Germinal center (tissue), 1 donor: Measurements from ENCODE around the gene XPNPEP3.
"Not testable (repeated sequence)": the region's sequence is repeated elsewhere in the genome, so short reads cannot be mapped to it uniquely, and the experiment has no call there.

Source experiments
- DNase-seq: peaks from one replicate; pipeline ENCODE4 v3.0.0; 2012; ENCODE audit warnings: mixed read lengths, low spot score

Gene XPNPEP3

DNA sequence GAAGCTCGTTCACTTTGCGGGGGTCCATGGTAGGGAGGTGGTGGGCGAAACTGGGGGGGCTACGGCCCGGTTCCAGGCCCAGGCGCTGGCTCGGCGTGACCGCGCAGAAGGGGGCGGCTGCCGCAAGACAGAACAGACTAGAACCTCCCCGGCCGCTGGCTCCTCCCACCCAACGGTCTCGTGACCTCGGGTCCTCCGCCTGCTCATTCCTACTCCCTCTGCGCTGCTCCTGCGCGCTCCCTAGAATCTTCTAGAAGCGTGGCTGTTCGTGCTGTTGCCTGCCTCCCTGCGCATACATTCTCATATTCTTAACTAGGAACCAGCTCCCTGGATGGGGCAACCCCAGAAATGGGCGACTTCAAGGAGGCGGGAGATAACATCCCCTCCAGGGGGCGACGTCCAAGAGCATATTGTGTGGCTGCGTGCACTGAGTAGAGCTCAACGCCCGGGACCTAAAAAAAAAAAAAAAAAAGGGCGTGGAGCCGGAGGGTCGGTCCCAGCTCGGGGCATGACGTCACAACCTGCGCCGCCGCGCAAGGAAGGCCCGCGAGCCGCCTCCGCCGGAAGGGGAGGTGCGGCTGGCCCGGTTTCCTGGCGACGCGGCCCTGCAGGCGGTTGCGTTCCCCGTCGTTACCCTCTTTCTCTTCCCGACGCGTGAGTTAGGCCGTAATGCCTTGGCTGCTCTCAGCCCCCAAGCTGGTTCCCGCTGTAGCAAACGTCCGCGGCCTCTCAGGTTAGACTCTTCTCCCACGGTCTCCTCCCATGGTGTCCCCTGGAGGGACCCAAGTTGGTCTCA lies at the start of gene XPNPEP3, which contains the start of gene ST13:
Gene XPNPEP3 (plus strand): TSS at position 636 of the 796 bp plus-strand sequence. CDS start 34 bp downstream, at position 670.
Gene ST13 (minus strand): TSS at position 127 of the 796 bp plus-strand sequence. CDS start 99 bp downstream, at position 28.
- DNase-seq, result peak; percentile 91

- no peak for DNase-seq
These were observed 48.7 kb upstream of the XPNPEP3 start for GRCh38 chr22:40808018-40808841.

- DNase-seq, result no peak
These were observed 43.0 kb upstream of the XPNPEP3 start for GRCh38 chr22:40813912-40814315.

DNA sequence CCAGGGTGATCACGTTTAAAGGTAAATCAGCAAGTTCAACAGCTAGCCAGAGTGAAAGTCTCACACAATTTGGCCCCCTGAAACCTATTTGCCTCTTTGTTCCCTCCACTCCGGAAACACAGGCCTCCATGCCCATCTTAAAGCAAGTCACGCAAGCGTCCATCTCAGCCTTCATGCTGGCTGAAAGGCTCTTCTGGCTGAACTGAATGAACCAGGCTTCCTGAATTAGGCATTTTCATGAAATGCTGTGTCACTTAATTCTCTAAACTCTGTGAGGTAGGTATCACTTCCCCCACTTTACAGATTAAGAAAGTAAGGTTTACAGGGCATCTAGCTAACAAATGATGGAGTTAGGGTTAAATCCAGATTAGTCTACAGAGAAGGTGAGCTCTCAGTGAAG lies 39.2 kb upstream of the XPNPEP3 start:
- DNase-seq, result peak; percentile 26

DNA sequence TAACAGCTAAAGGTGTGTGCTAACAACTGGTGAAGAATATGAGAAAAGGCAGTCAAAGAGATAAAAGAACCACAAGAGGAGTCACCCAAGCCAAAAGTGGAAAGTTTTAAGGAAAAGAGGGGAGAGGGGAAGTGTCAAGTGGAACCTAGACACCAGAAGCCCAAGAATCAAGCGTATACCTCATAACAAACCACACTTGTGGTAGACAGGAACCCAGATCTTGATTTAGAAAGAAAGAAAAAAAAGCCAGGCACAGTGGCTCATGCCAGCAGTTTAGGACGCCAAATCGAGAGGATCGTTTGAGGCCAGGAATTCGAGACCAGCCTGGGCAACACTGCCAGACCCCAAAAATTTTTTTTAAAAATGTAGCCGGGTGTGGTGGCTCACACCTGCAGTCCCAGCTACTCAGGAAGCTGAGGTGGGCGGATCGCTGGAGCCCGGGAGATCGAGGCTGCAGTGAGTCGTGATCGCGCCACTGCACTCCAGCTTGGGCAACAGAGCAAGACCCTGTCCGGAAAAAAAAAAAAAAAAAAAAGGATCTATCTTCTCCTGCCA lies 38.7 kb upstream of the XPNPEP3 start:
- peak; percentile 7 for DNase-seq

DNA sequence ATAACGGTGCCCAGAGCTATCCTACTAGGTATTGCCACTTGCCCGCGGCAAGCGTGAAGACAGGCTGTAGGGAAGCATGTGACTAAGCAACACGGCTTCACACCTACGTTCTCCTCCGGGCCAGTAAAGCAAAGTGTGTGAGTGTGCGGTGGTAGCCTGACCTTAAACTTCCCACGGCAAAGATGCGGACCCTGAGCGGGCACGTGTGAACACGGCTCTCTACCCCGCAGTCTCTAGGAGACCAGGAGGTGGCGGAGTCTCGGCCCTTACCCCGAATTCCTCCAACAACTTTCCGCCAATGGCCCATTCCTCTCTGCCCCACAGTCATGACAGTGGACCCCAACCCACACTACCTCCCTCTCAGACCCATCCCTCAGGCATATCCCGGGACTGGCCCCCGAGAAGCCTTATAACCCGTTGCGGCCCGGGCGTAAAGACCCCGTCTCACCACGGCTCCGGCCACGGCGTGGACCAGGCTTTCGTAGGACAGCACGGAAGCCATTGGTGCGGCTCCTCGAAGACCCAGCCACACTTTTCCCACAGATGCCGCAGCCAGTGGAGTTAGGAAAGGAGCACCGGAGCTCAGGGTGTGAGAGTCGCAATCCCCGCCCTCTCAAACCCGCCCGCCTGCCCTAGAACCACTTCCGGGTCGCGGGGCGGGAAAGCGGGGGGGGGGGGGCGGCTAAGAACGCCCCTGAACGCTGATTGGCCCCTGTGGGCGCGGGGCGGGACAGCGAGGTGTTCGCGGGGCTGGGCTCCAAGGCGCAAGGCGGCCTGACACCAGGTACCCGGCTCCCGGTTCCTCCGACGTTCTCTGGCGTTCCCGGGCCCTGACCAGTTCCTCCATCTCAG lies 38.0 kb upstream of the XPNPEP3 start, which contains the start of gene SLC25A17:
Gene SLC25A17 (minus strand): TSS at position 600 of the 852 bp plus-strand sequence. CDS start 98 bp downstream, at position 502.
- DNase-seq, result peak; percentile 98

DNA sequence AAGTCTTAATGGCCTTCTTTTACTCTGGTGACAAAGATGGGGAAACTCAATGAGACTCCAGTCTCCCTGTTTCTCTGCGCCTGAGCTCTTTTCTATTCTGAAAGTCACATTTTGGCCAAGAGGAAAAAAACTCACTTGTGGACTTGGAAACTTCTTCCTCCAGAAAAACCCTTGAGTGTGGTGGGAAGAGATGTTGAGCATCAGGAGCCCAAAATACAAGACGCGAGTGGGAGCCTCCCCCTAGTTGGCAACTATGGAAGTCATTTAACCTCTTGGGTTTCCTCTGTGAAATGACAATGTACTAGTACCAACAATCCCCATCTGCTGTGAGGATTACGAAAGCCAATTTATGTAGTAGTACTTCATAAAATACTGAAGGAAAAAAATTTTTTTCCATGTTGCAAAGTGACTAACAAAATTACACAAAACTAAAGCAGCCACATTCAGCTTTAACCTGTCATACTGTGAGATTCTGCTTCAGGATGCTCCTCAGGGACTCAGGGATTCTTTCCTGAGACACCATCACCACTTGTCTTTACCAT lies 37.3 kb upstream of the XPNPEP3 start:
- peak; percentile 16 for DNase-seq

GRCh38 chr22:40823426-40823825 lies 33.5 kb upstream of the XPNPEP3 start:
- no peak for DNase-seq

GRCh38 chr22:40826292-40826691 lies 30.7 kb upstream of the XPNPEP3 start:
- not testable (repeated sequence) for DNase-seq

DNA sequence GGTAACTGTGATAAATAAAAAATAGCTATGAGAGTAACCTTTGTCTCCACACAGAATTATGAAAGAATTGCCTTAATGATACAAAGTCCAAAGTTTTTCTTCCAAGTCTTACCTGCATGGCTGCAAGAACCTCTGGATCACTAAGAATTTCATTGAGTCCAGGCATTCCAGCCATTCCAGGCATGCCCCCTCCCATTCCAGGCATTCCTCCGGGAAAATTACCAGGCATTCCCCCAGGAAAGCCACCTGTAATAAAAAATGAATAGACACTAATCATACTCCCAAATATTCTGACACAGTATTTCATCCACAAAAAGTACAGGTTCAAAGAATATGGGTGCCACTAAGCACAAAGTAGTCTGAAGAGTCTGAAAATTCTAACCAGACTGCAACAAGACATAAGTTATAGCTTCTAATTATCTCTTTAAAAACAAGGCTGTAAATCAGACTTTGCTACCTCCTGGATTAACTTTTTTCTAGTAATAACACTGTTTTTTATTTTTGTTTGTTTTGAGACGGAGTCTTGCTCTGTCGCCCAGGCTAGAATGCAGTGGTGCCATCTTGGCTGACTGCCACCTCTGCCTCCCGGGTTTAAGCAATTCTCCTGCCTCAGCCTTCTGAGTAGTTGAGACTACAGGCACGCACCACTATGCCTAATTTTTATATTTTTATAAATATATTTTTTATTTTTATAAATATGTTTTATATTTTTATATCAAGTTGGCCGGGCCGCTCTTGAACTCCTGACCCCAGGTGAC lies 29.8 kb upstream of the XPNPEP3 start:
- no peak for DNase-seq

- no peak for DNase-seq
These were observed 27.8 kb upstream of the XPNPEP3 start for GRCh38 chr22:40829131-40829530.

DNA sequence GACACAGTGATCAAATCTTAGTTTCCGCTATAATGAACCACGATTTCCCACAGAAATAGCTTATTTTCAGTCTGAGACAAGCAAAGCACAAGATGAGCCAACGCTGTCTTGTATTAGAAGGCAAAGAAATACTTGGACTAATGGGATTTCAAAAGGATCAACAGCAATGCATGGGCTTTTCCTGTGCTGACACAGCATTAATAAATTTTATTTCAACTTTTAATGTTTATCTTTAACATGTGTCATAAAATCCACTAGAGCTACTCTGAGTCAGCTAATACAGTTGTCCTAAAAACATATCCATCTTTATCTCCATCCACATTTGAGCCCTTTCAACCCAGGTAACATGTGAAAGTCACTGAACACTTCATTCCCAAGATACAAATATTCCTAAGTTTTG lies 22.3 kb upstream of the XPNPEP3 start:
- DNase-seq, result no peak

- no peak for DNase-seq
These were observed 18.5 kb upstream of the XPNPEP3 start for GRCh38 chr22:40838486-40838885.

- no peak for DNase-seq
These were observed 12.0 kb upstream of the XPNPEP3 start for GRCh38 chr22:40844951-40845350.

DNA sequence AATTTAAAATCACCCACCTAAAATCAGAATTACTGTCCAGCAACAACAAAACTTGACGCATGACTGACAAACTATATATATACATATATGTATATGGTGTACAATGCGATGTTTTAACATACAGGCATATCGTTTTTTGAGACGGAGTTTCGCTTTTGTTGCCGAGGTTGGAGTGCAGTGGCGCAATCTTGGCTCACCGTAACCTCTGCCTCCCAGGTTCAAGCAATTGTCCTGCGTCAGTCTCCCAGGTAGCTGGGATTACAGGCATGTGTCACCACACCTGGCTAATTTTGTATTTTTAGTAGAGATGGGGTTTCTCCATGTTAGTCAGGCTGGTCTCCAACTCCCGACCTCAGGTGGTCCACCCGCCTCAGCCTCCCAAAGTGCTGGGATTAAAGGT lies 11.1 kb upstream of the XPNPEP3 start:
- DNase-seq, result not testable (repeated sequence)

DNA sequence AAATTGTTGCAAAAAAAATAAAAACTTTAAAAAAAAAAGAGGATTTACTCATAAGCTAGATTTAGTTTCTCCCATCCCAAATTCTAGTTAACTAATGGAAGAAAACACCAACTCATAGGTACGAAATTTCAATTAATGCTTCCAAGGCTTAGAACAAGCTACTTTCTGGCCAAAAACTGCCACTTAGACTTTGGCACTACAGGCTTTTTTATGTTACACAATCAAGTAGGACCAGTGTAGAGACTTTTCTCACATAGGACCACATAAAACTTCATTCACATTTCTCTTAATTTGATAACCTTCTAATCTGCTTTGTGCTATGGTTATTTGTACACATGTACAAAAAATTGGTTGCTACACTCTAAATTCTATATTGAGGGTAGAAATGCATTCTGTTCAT lies 3.6 kb upstream of the XPNPEP3 start:
- no peak for DNase-seq

DNA sequence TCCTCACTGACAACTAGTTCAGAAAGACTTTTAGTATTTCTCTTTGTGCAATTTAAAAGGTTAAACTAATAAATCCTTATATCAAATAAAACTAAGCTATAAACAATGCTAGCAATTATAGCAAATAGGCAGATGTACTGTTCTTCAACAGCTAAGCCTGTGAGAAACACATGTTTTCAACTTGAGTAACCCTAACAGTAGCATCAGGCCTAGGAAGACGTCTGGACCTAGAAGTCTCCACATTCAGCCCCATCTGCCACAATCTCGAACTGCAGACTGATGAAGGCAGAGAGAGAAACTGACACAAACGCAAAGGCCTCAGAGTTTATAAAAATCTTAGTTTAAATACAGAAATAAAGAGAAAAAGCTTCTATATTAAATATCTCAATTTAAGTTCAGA lies 3.0 kb upstream of the XPNPEP3 start:
- DNase-seq, result no peak

DNA sequence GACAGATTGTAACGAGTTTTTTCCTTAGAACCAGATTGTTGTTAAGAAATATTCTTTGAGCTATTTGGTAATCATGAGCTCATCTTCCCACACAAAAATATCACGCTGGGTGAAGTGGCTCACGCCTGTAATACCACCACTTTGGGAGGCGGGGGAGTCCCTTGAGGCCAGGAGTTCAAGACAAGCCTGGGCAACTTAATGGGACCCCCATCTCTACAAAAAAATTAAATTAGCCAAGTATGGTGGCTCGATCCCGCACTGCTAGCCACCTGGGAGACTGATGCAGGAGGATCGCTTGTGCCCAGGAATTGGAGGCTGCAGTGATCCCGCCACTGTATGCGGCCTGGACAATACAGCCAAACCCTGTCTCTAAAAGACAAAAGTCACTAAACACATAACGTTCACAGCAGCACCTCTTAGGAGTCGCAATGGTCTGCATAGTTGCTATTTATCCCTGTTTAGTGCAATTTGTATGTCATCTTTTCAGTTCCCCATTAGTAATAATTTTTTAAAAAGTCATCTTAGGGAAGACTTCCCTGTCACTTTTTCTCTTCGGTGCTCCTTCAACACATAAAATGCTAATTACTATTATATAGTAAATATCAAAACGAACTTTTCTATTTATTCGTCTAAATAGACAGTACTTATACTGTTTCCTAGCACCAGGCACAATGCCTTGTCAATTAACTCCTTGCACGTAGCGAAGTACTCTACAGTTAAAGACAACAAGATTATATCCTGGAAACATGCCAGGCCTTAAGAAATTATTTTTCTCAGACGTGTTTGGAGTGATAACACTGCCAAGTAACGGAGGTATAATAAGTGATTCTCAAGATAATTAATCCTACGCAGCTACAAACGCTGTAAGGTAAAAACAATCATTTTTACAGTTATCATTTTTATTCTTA lies 1.6 kb upstream of the XPNPEP3 start:
- no peak for DNase-seq

DNA sequence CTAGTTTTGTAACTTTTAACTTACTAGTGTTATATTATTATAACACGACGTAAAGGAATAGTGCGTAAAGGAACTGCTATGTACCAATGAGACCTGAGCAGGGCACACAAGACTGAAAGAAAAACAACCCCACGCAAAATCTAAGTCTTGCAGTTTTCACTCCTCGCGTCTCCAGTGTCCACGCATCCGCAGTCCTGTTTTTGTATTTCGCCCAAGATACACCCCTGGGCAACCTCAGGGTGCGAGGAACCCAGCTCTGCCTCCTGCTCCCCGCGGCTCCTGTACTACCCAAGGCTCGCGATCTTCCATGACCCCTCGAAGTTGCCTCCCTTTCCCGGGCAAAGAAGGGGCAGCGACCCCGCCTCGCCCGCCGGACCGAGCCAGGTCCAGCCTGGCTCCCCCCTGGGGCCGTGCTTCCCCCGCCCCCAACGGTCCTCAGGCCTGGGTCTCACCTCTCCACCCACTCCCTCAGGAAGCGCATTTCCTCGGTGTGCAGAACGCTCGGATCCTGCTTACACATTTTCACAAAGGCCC lies 902 bp upstream of the XPNPEP3 start:
- DNase-seq, result peak; percentile 28
